K562 (cell line): Measurements from ENCODE around the gene AKAP13. TPM values are rescaled to one million over a fixed set of nuclear protein-coding genes. Genes with fewer than 3 reads are reported as not detected.

Experiments
- ATAC-seq: fragments of 200-7000 bp; cut with Tn5 transposase; 3 replicates; pipeline ENCODE4 v1.9.1; 2020; ENCODE audit warnings: moderate library complexity
- BruUV-seq: library from RNA; stranded (reverse); fragments of 400-500 nt; replicated peaks from 2 replicates; lab custom pipeline; 2021; lab: Mats Ljungman, UMichigan
- CTCF ChIA-PET: fragments of 300-600 bp; formaldehyde crosslinking; extraction: SDS; loops from one replicate; lab custom pipeline; 2021; ENCODE audit warnings: low intra/inter-chr PET ratio; lab: Yijun Ruan, JAX
- POLR2A ChIA-PET: fragments of 300-600, 350-650 bp; sonication (Branson Sonifier 250); formaldehyde crosslinking; extraction: SDS; loops from one replicate; lab custom pipeline; 2021; ENCODE audit warnings: antibody characterized with exemption, inconsistent platforms; lab: Yijun Ruan, JAX
- DNase-seq, 4 experiments: peaks; one replicate each; pipeline versions ENCODE4 v3.0.0 to v3.0.0-alpha.2; 2011 to 2018; ENCODE audit warnings: low spot score in 3 of 4, mixed read lengths in 3 of 4; ENCODE audit errors: extremely low read depth in 1 of 4
- FAIRE-seq: peaks from 2 replicates; lab custom pipeline; 2011; peaks lifted over from hg19 to GRCh38; lab: Jason Lieb, UNC
- H2AFZ ChIP-seq: 2 replicates; pipeline ENCODE4 v1.6.0; 2011; ENCODE audit warnings: low read depth, low read length, control low read depth, inconsistent platforms
- H3K27ac ChIP-seq: fragments of 200-600 bp; 3 replicates; pipeline ENCODE4 v1.8.0; 2011; ENCODE audit warnings: low read depth, mild to moderate bottlenecking, control low read depth, inconsistent platforms, low read length, moderate library complexity, mixed read lengths; ENCODE audit errors: extremely low read depth
- H3K27me3 ChIP-seq, 2 experiments: fragments of 300-600 bp in 1 of 2; 2 replicates in 1 of 2; 3 replicates in 1 of 2; pipeline versions ENCODE4 v1.6.0 to v1.8.0; 2011; ENCODE audit warnings: inconsistent platforms in 2 of 2, low read length in 2 of 2, mild to moderate bottlenecking in 1 of 2, mixed read lengths in 1 of 2, moderate library complexity in 1 of 2; ENCODE audit not compliant: control insufficient read depth in 2 of 2, insufficient read depth in 2 of 2
- H3K36me3 ChIP-seq: fragments of 300-600 bp; 3 replicates; pipeline ENCODE4 v1.8.0; 2011; ENCODE audit warnings: mild to moderate bottlenecking, low read length, inconsistent platforms; ENCODE audit not compliant: control insufficient read depth, insufficient read depth
- H3K4me1 ChIP-seq, 2 experiments: fragments of 200-600 bp in 1 of 2; replicated peaks in 1 of 2; 2 replicates in 1 of 2; 3 replicates in 1 of 2; pipeline versions ENCODE4 v1.5.1 to v1.8.0; 2011; ENCODE audit warnings: inconsistent platforms in 2 of 2, low read length in 2 of 2, mild to moderate bottlenecking in 1 of 2, mixed read lengths in 1 of 2, moderate library complexity in 1 of 2; ENCODE audit not compliant: control insufficient read depth in 2 of 2, insufficient read depth in 2 of 2
- H3K4me2 ChIP-seq: 2 replicates; pipeline ENCODE4 v1.6.1; 2011; ENCODE audit warnings: low read length, control low read depth, inconsistent platforms, mixed read lengths; ENCODE audit not compliant: insufficient read depth
- H3K4me3 ChIP-seq: fragments of 200-600 bp; sonication (generic), shearing (Covaris generic); 2 replicates; pipeline ENCODE4 v1.5.1; 2016; ENCODE audit warnings: control low read depth, inconsistent platforms
- H3K79me2 ChIP-seq: fragments of 200-600 bp; 3 replicates; pipeline ENCODE4 v1.8.0; 2011; ENCODE audit warnings: low read length, inconsistent platforms; ENCODE audit not compliant: control insufficient read depth, insufficient read depth
- H3K9ac ChIP-seq, 2 experiments: 2 replicates each; pipeline versions ENCODE4 v1.6.0 to v1.6.1; 2011; ENCODE audit warnings: low read depth in 2 of 2, low read length in 2 of 2, control low read depth in 1 of 2, inconsistent platforms in 1 of 2, mild to moderate bottlenecking in 1 of 2, mixed read lengths in 1 of 2; ENCODE audit not compliant: insufficient read depth in 1 of 2
- H3K9me1 ChIP-seq: one replicate; pipeline ENCODE4 v1.6.0; 2011; ENCODE audit warnings: inconsistent platforms, mild to moderate bottlenecking, low read length, moderate library complexity; ENCODE audit not compliant: control insufficient read depth, insufficient read depth
- H3K9me3 ChIP-seq: replicated peaks from 2 replicates; pipeline ENCODE4 v1.5.1; 2011; ENCODE audit warnings: low read depth, low read length, inconsistent platforms; ENCODE audit not compliant: control insufficient read depth, insufficient read depth
- H4K20me1 ChIP-seq: replicated peaks from 2 replicates; pipeline ENCODE4 v1.6.1; 2011; ENCODE audit warnings: low read length, inconsistent platforms, mixed read lengths; ENCODE audit not compliant: control insufficient read depth, insufficient read depth
- EWSR1 ChIP-seq: fragments of 450-650 bp; IDR thresholded peaks from 2 replicates; pipeline ENCODE4 v1.6.1; 2018; ENCODE audit warnings: borderline replicate concordance, mild to moderate bottlenecking, low read depth, moderate library complexity; ENCODE audit not compliant: partially characterized antibody
- MIER1 ChIP-seq: fragments of 450-650 bp; IDR thresholded peaks from 2 replicates; pipeline ENCODE4 v1.6.1; 2016; ENCODE audit warnings: antibody characterized with exemption, mild to moderate bottlenecking, low read depth
- PTTG1 ChIP-seq: fragments of 450-650 bp; IDR thresholded peaks from 2 replicates; pipeline ENCODE4 v1.6.1; 2016; ENCODE audit warnings: low read depth, mild to moderate bottlenecking, missing genetic modification characterization, missing compliant biosample characterization
- SMC3 ChIP-seq: conservative IDR thresholded peaks from 2 replicates; pipeline ENCODE4 v1.6.1; 2011; ENCODE audit warnings: low read depth, low read length, improper control_type of control experiment; ENCODE audit not compliant: insufficient read depth
- ZNF780A ChIP-seq: fragments of 250-450 bp; sonication (Bioruptor Pico); IDR thresholded peaks from 2 replicates; pipeline ENCODE4 v1.5.0; 2021; ENCODE audit warnings: mild to moderate bottlenecking
- ZNF830 ChIP-seq: fragments of 250-450 bp; sonication (Bioruptor Pico); IDR thresholded peaks from 2 replicates; pipeline ENCODE4 v1.5.0; 2021; ENCODE audit warnings: mild to moderate bottlenecking
- WGBS: fragments of 100-300 bp; shearing (Covaris generic); methylation state at CpG from one replicate; pipeline ENCODE4 v1.1.6; 2016; ENCODE audit warnings: low coverage, mixed read lengths; ENCODE audit not compliant: insufficient coverage; ENCODE audit errors: missing lambda C conversion rate; 5-methylcytosine and 5-hydroxymethylcytosine counted together
- in situ Hi-C: fragments of 300-500 bp; cut with MboI; formaldehyde crosslinking; loops from 4 replicates; pipeline ENCODE4 v1.15.0; 2018; ENCODE audit warnings: inconsistent platforms, mixed read lengths
- intact Hi-C: fragments of 100-400 bp; cut with micrococcal nuclease; formaldehyde crosslinking; loops from 2 replicates; pipeline ENCODE4 v1.14.2; 2022
- polyA plus RNA-seq, 8 experiments: library from polyadenylated mRNA; depleted of rRNA in 4 of 8; stranded (reverse) in 5 of 8; unstranded in 3 of 8; fragments of >200 nt; fragmentation: Nextera tagmentation in 2 of 8; fragmentation: Illumina TruSeq in 1 of 8; extraction: Ambion mirVana in 2 of 8; extraction: Trizol in 1 of 8; gene quantifications; 2 replicates each; pipeline versions ENCODE4 v1.2.1 to v1.2.3, GENCODE V29; 2011 to 2014; ENCODE audit warnings: inconsistent platforms in 1 of 8, missing spikeins in 1 of 8
- total RNA-seq, 7 experiments: library from RNA; depleted of rRNA in 6 of 7; stranded (reverse); fragments of >200 nt in 6 of 7; fragmentation: Illumina TruSeq in 2 of 7; extraction: Trizol in 2 of 7; gene quantifications; 2 replicates each; pipeline versions ENCODE4 v1.2.1 to v1.2.3, GENCODE V29; 2011 to 2021; ENCODE audit warnings: low replicate concordance in 1 of 7
- TF ChIP-seq, protein P1 (sequence below): sonication (generic); formaldehyde crosslinking; IDR thresholded peaks from 2 replicates; pipeline ENCODE4 v1.8.0; 2022; ENCODE audit warnings: mild to moderate bottlenecking, low read depth, missing genetic modification reagents
- TF ChIP-seq, protein P2 (sequence below), 2 experiments: IDR thresholded peaks; 2 replicates each; pipeline ENCODE4 v1.6.1; 2011; ENCODE audit warnings: borderline replicate concordance in 1 of 2, control low read depth in 1 of 2, low read depth in 1 of 2, low read length in 1 of 2, mild to moderate bottlenecking in 1 of 2, mixed read lengths in 1 of 2, moderate library complexity in 1 of 2; ENCODE audit not compliant: insufficient read depth in 1 of 2, insufficient read length in 1 of 2, poor library complexity in 1 of 2, severe bottlenecking in 1 of 2; ENCODE audit errors: extremely low read depth in 1 of 2
- TF ChIP-seq, protein P3 (sequence below): sonication (generic); formaldehyde crosslinking; IDR thresholded peaks from 2 replicates; pipeline ENCODE4 v1.8.0; 2022; ENCODE audit warnings: mild to moderate bottlenecking, missing genetic modification reagents

Gene AKAP13
- total and polyA plus RNA-seq, 9 of the 15 experiments (the other 6 are each of a cell fraction or from before 2014, with no cell fraction given) = 0.03 to 1.7 (median 0.42) TPM

DNA sequence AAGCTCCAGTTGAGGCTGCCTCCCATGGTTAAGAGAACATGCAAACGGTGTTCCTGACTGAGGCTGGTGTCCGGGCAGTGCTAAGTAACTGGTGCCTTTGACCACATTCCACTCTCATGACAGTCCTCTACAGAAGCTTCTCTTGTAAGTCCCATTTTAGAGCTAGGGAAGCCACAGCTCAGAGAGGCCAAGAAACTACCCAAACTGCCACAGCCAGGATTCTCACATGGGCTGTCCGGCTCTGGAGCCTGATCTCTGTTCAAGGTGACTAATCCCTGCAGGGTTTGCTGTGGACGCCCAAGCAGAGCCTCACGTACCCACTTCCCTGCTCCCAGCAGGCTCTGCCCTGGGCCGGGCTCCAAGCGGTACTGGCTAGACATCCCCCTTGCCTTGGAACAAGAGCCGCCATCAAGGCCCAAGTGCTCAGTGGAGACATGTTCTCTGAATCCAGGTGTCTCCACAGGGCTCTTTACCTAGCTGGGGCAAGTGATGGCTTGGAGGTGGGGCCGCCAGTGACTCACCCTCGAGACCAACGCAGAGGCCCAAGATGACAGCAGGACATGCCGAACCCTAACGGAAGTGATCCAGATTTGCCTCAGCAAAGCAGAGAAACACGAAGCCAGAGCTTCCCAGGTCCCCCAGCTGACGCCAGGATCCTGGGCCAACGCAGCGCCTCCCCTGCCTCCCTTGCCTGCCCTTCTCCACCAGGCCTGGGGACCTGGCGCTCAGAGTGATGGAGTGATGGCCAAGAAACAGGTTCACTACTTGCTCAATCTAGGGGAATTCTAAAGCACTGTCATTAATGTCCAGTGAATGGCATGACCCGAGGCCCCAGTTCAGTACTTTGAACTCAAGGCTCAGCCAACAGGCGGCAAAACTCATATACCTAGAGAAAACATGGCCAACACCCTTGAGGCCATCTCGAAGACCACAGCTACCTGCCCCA, 390.0 kb downstream of the AKAP13 start:
- Histone ChIP-seq H3K27ac (no peak overlapping the region), H3K36me3 (no peaks in the 10 kb centered on the region)
- 3% methylated on average over 18 of the region's 21 CpGs for WGBS
- POLR2A ChIA-PET = no interaction called here
- TF ChIP-seq EWSR1 (no peak), ZNF830 (CRISPR knock-in tag) (no peak), ZNF780A (CRISPR knock-in tag) (no peak), PTTG1 (tag) (no peak), MIER1 (no peak), SMC3 (no peak)
- TF ChIP-seq, protein P1, sequence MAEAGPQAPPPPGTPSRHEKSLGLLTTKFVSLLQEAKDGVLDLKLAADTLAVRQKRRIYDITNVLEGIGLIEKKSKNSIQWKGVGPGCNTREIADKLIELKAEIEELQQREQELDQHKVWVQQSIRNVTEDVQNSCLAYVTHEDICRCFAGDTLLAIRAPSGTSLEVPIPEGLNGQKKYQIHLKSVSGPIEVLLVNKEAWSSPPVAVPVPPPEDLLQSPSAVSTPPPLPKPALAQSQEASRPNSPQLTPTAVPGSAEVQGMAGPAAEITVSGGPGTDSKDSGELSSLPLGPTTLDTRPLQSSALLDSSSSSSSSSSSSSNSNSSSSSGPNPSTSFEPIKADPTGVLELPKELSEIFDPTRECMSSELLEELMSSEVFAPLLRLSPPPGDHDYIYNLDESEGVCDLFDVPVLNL (CRISPR knock-in tag) = no peak
- TF ChIP-seq, protein P2, sequence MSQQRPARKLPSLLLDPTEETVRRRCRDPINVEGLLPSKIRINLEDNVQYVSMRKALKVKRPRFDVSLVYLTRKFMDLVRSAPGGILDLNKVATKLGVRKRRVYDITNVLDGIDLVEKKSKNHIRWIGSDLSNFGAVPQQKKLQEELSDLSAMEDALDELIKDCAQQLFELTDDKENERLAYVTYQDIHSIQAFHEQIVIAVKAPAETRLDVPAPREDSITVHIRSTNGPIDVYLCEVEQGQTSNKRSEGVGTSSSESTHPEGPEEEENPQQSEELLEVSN (IDR thresholded peaks at IDR 0.05; ENCODE audit: borderline replicate concordance in 1 of 2, extremely low read depth in 1 of 2, insufficient read depth in 1 of 2, insufficient read length in 1 of 2, low read depth in 1 of 2, low read length in 1 of 2, poor library complexity in 1 of 2, severe bottlenecking in 1 of 2) = no peak
- TF ChIP-seq, protein P3, sequence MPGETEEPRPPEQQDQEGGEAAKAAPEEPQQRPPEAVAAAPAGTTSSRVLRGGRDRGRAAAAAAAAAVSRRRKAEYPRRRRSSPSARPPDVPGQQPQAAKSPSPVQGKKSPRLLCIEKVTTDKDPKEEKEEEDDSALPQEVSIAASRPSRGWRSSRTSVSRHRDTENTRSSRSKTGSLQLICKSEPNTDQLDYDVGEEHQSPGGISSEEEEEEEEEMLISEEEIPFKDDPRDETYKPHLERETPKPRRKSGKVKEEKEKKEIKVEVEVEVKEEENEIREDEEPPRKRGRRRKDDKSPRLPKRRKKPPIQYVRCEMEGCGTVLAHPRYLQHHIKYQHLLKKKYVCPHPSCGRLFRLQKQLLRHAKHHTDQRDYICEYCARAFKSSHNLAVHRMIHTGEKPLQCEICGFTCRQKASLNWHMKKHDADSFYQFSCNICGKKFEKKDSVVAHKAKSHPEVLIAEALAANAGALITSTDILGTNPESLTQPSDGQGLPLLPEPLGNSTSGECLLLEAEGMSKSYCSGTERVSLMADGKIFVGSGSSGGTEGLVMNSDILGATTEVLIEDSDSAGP (CRISPR knock-in tag) = no peak
- TF ChIP-seq, all 486 proteins: peak for 0
- CTCF ChIA-PET = no interaction called here
- in situ Hi-C loops = no loop called here
- Histone ChIP-seq H3K9me1 (no peaks in the 10 kb centered on the region), H3K9ac (no peak overlapping the region), H3K4me3 (no peak overlapping the region), H4K20me1 (peaks cover 9% of the 10 kb centered on the region), H3K27me3 (peaks cover 8 to 74% of the 10 kb centered on the region in 2 experiments; a peak in 4 of 5 replicates), H3K4me2 (no peak overlapping the region), H2AFZ (no peak overlapping the region), H3K9me3 (no peaks in the 10 kb centered on the region), H3K79me2 (no peaks in the 10 kb centered on the region), H3K4me1 (peaks cover 0 to 9% of the 10 kb centered on the region in 2 experiments; a peak in 1 of 5 replicates)
- BruUV-seq = no TSS peak
- DNase-seq (no peak), FAIRE-seq (no peak), ATAC-seq (no peak)
- intact Hi-C loops = no loop called here
